TTC549 (cell line): Measurements from ENCODE around the gene SHMT2.

Experiments used
- FAIRE-seq: peaks from 2 replicates; lab custom pipeline; 2012; peaks lifted over from hg19 to GRCh38; lab: Jason Lieb, UNC

The SHMT2 gene

GRCh38 chr12:57227315-57228115, 2.0 kb upstream of the SHMT2 start:
- no peak for FAIRE-seq

- FAIRE-seq, result no peak
Measured at GRCh38 chr12:57229046-57229633, 371 bp upstream of the SHMT2 start.

- FAIRE-seq, result no peak
Measured at GRCh38 chr12:57230381-57231155, 1.1 kb downstream of the SHMT2 start.

GRCh38 chr12:57231276-57232021, 1.9 kb downstream of the SHMT2 start:
- FAIRE-seq, result no peak

GRCh38 chr12:57232156-57232756, 2.7 kb downstream of the SHMT2 start:
- FAIRE-seq, result no peak

GRCh38 chr12:57233357-57234232, 4.1 kb downstream of the SHMT2 start:
- no peak for FAIRE-seq

DNA sequence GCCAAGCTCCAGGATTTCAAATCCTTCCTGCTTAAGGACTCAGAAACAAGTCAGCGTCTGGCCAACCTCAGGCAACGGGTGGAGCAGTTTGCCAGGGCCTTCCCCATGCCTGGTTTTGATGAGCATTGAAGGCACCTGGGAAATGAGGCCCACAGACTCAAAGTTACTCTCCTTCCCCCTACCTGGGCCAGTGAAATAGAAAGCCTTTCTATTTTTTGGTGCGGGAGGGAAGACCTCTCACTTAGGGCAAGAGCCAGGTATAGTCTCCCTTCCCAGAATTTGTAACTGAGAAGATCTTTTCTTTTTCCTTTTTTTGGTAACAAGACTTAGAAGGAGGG, 4.7 kb downstream of the SHMT2 start:
- no peak for FAIRE-seq

- FAIRE-seq, result no peak
Measured at GRCh38 chr12:57234571-57235016, 5.1 kb downstream of the SHMT2 start.

GRCh38 chr12:57235017-57235727, 5.7 kb downstream of the SHMT2 start:
- no peak for FAIRE-seq

DNA sequence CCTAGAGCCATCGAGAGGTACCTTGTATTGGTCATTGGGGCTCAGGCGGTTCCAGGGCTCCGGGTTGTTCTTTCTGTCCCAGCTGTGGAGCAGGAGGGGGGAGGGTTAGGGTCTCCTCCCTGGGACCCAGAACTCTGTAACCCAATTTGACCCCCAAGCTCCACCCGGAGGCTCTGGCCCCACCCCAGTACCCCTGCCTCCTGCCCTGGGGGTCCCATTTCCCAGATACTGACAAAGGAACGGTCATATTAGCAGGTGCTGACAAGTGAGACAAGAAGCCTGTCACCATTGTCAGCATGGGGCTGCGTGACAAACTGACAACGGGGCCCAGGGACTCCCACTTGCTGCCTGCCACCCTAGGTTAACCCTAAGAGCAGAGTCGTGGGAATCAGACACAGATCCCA, 6.2 kb downstream of the SHMT2 start:
- no peak for FAIRE-seq

DNA sequence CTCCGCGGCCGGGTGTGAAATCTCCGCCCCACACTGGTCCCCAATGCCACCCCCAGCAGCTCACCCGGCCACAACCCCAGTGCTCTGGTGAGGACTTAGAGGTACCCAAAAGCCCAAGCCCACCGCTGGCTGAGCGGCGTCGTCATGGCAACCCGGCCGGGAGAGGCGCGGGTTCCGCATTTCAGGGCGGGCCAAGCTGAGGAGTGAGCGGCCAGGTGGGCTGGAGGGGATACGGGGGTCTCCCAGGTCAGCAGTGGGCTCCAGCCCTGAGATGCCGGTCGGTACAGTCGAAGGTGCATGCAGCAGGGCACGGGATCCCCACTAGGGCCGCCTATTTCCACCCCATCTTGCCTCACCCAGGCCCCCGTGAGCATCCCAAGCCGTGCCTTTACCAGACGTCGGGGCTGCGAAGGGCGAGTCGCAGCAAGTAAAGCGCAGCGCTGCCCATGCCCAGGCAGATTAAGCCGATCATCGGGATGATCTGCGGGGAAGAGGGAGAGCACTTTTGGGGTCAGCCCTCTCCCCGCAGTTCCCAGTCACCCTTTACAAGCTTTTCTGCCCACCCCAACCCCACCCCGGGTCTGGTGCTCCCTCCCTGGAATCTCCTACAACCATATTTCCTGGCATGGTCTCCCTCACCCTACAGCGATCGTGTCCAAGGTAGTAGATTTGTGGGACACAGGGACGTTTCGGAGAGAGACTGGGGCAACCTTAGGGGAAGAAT, 6.9 kb downstream of the SHMT2 start:
- FAIRE-seq, result no peak

DNA sequence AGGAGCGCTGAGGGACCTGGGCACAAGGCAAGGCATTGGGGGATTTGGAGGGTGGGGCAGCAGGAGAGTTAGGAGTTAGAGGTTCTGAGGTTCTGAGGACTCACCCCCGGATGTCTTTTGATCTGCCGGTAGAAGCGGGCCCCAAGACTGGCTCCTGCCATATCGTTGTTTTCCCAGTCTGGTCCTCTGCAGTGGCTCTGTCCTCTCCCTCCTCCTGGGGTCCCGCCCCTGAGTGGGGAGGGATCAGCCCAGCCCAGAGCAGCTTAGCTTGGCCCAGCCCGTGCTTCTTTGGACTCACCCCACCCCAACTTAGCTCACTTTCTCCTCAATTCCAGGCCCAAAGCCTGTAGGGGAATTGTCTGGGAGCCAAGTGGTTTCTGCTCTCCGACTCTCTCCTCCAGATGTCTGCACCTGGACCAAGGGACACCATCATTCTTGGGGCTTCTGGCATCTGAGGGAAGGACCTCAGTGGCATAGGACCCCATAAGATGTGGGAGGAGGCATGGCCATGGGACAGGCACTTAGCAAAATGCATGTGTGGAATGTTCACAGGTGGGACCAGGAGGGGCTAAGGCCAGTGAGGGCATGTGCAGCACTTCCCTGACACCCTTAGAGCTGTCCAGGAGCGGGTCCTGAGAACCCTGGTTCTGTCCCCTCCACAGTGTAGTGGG, 7.5 kb downstream of the SHMT2 start:
- no peak for FAIRE-seq

DNA sequence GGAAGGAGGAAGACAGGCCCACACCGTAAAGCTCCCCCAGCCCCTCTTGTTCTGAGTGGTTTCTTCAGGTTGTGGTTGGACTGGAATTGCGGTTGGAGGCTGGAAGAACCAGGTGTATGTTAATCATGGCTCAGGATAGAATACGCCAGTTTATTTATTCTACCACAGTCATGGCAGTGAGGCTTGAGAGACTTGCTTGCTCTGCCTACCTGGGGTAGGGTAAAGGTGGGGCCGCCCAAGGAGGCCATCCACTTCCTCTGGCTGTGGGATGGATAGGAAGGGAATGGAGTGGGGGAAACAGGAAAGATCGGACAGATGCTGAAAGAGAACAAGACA, 8.1 kb downstream of the SHMT2 start:
- no peak for FAIRE-seq

DNA sequence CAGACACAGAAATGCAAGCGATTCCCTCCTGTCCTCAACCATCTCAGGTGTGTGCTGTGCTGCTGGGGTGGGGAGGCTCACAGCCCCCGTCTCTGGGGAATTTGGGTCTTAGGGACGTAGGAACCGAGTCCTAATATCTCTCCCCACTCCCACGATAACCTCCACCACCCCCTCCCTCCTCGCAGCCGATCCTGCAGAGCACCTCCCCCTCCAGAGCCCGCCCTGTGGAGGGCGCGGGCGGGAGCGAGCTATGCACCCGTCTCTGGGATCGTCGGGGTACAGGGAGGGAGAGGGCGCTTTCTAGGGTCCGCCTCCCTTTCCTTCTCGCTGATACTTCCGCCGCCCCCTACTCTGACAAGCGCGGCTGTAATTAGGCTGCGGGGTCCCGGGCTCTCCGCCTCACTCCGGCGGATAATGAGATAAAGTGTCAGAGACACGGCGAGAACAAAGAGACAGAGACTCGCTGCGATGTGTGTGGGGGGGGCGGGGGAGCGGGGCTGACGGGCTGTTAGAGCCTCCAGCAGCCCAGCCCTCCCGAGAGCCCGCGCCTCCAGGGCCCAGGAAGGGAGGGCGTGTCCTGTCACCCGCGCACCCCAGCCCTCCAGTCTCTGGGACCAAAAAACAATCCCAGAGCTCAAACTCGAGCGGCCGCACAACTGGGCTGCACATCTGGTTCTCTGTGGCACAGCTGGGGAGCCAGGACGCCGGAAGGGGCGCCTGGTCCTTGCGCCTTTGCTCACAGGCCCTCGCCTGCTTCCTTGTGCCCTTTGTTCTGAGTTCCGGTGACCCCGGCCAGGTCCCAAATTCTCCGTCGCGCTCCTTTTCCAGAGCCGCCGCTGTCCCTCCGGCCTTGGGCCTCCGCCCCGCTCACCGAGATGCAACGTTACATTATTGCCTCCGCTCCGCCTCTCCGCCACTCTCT, 8.7 kb downstream of the SHMT2 start:
- no peak for FAIRE-seq

GRCh38 chr12:57238854-57239554, 9.5 kb downstream of the SHMT2 start:
- no peak for FAIRE-seq

GRCh38 chr12:57239587-57240065, 10.1 kb downstream of the SHMT2 start:
- FAIRE-seq, result no peak
